ENCODE measurements around the gene FGGY. TPM values are rescaled to one million over a fixed set of nuclear protein-coding genes. Genes with fewer than 3 reads are reported as not detected.
"Not testable (repeated sequence)": the region's sequence is repeated elsewhere in the genome, so short reads cannot be mapped to it uniquely, and the experiment has no call there.

The FGGY gene
- total and polyA plus RNA-seq, 2 donors (not counting 1 experiment from before 2014, with no cell fraction given), result 6.1 to 38.5 TPM

GRCh38 chr1:59298710-59299346, 1.9 kb downstream of the FGGY start:
- no peaks in the 10 kb centered on the region for H3K27me3 ChIP-seq (replicated peaks in 1 of 4; ENCODE audit: control extremely low read depth in 1 of 4, control insufficient read depth in 3 of 4, insufficient read depth in 4 of 4, low read length in 3 of 4)
- no peak for ATAC-seq (ENCODE audit: low read depth)
- H3K4me1 ChIP-seq (ENCODE audit: control insufficient read depth in 2 of 2, insufficient read depth in 2 of 2, low read length in 2 of 2), result peaks cover 10 to 12% of the 10 kb centered on the region in 2 donors
- no peak overlapping the region for H3K9ac ChIP-seq (ENCODE audit: low read length)
- DNase-seq, result no peak
- no peak overlapping the region for H2AFZ ChIP-seq (ENCODE audit: insufficient read depth, low read depth, low read length, poor library complexity, severe bottlenecking)
- peak overlapping the region; percentile 64 for H3K27ac Mint-ChIP-seq
- H3K4me1 Mint-ChIP-seq, result peaks cover 26% of the 10 kb centered on the region
- peak overlapping the region; percentile 91 for H3K4me3 Mint-ChIP-seq
- POLR2A ChIA-PET, result no interaction called here
- CTCF ChIA-PET, result no interaction called here
- TF ChIP-seq, protein P1, sequence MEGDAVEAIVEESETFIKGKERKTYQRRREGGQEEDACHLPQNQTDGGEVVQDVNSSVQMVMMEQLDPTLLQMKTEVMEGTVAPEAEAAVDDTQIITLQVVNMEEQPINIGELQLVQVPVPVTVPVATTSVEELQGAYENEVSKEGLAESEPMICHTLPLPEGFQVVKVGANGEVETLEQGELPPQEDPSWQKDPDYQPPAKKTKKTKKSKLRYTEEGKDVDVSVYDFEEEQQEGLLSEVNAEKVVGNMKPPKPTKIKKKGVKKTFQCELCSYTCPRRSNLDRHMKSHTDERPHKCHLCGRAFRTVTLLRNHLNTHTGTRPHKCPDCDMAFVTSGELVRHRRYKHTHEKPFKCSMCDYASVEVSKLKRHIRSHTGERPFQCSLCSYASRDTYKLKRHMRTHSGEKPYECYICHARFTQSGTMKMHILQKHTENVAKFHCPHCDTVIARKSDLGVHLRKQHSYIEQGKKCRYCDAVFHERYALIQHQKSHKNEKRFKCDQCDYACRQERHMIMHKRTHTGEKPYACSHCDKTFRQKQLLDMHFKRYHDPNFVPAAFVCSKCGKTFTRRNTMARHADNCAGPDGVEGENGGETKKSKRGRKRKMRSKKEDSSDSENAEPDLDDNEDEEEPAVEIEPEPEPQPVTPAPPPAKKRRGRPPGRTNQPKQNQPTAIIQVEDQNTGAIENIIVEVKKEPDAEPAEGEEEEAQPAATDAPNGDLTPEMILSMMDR (IDR thresholded peaks at IDR 0.05), result no peak
- no peak for TF ChIP-seq EZH2 (IDR thresholded peaks at IDR 0.05; ENCODE audit: borderline replicate concordance, insufficient read depth, low read depth, low read length, poor library complexity, severe bottlenecking)
- H3K27me3 Mint-ChIP-seq, result no peaks in the 10 kb centered on the region
- H4K20me1 ChIP-seq (ENCODE audit: control insufficient read depth, insufficient read depth, low read length, poor library complexity, severe bottlenecking), result no peaks in the 10 kb centered on the region
- H3K4me3 ChIP-seq (ENCODE audit: control extremely low read depth in 1 of 5, extremely low read depth in 1 of 5, insufficient read depth in 1 of 5, low read depth in 2 of 5, low read length in 4 of 5), result no peak overlapping the region
- WGBS (ENCODE audit: insufficient coverage), result 98% methylated on average over 6 of the region's 6 CpGs
- intact Hi-C loops (cut with micrococcal nuclease), result loop anchor here (5.0 to 10.0 kb wide), 4 partner anchors 227 to 516 kb away; partner anchors contain the start of gene HOOK1
- peak overlapping the region in 1 of 2 donors; percentile 17 for H3K27ac ChIP-seq (ENCODE audit: low read length in 2 of 2)
- peaks cover 2% of the 10 kb centered on the region for H3K9me3 Mint-ChIP-seq (ENCODE audit: insufficient read depth)
- H3K4me2 ChIP-seq (replicated peaks; ENCODE audit: low read depth, low read length, poor library complexity, severe bottlenecking), result no peak overlapping the region
- H3K9me3 ChIP-seq (ENCODE audit: control extremely low read depth in 1 of 3, control insufficient read depth in 2 of 3, insufficient read depth in 1 of 3, low read length in 2 of 3), result no peaks in the 10 kb centered on the region
- no peaks in the 10 kb centered on the region for H3K36me3 ChIP-seq (replicated peaks in 1 of 2; ENCODE audit: control extremely low read depth in 1 of 2, control insufficient read depth in 1 of 2, extremely low read depth in 1 of 2, insufficient read depth in 2 of 2, low read length in 1 of 2)
- H3K79me2 ChIP-seq (ENCODE audit: control insufficient read depth, insufficient read depth, low read length), result no peaks in the 10 kb centered on the region

DNA sequence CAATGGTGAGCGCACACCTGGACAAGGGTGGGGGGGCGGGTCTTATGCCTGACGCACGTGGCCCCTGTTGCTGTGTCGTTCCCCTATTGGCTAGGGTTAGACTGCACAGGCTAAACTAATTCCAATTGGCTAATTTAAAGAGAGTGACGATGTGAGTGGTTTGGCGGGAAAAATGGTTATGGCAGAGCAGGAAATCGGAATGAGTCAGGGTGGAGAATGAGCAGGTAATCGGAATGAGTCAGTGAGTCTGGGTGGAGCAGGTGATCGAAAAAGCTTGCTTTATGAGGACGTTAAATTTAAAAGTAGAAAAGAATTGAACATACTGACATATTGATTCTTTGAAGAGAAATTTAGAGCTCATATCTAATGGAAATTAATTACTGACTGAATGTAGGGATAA, 2.8 kb downstream of the FGGY start:
- H2AFZ ChIP-seq (ENCODE audit: insufficient read depth, low read depth, low read length, poor library complexity, severe bottlenecking); H3K4me2 ChIP-seq (replicated peaks; ENCODE audit: low read depth, low read length, poor library complexity, severe bottlenecking); H3K36me3 ChIP-seq (replicated peaks in 1 of 2; ENCODE audit: control extremely low read depth in 1 of 2, control insufficient read depth in 1 of 2, extremely low read depth in 1 of 2, insufficient read depth in 2 of 2, low read length in 1 of 2); H3K27me3 ChIP-seq (replicated peaks in 1 of 4; ENCODE audit: control extremely low read depth in 1 of 4, control insufficient read depth in 3 of 4, insufficient read depth in 4 of 4, low read length in 3 of 4); H4K20me1 ChIP-seq (ENCODE audit: control insufficient read depth, insufficient read depth, low read length, poor library complexity, severe bottlenecking); POLR2A ChIA-PET; H3K4me3 ChIP-seq (ENCODE audit: control extremely low read depth in 1 of 5, extremely low read depth in 1 of 5, insufficient read depth in 1 of 5, low read depth in 2 of 5, low read length in 4 of 5); H3K4me3 Mint-ChIP-seq; H3K9me3 ChIP-seq (ENCODE audit: control extremely low read depth in 1 of 3, control insufficient read depth in 2 of 3, insufficient read depth in 1 of 3, low read length in 2 of 3); H3K9ac ChIP-seq (ENCODE audit: low read length); H3K27ac ChIP-seq (ENCODE audit: low read length in 2 of 2); DNase-seq; H3K9me3 Mint-ChIP-seq (ENCODE audit: insufficient read depth); ATAC-seq (ENCODE audit: low read depth); CTCF ChIA-PET; H3K79me2 ChIP-seq (ENCODE audit: control insufficient read depth, insufficient read depth, low read length); H3K27ac Mint-ChIP-seq; H3K27me3 Mint-ChIP-seq: not testable (repeated sequence)
- WGBS (ENCODE audit: insufficient coverage), result 100% methylated on average over 6 of the region's 11 CpGs
- H3K4me1 Mint-ChIP-seq, result peaks cover 26% of the 10 kb centered on the region
- intact Hi-C loops (cut with micrococcal nuclease), result loop anchor here (5.0 to 10.0 kb wide), 4 partner anchors 227 to 515 kb away; partner anchors contain the start of gene HOOK1
- H3K4me1 ChIP-seq (ENCODE audit: control insufficient read depth in 2 of 2, insufficient read depth in 2 of 2, low read length in 2 of 2), result peaks cover 10 to 12% of the 10 kb centered on the region in 2 donors
